NCI-H2107 treated with DMSO at 0.1 percent for 48 hours (cell line): Measurements from ENCODE around the gene SBK2.
A peak's percentile ranks its signal among the peaks of the same experiment; 100 is the strongest.
"Not testable (repeated sequence)": the region's sequence is repeated elsewhere in the genome, so short reads cannot be mapped to it uniquely, and the experiment has no call there.

Experiments used
- DNase-seq: peaks from one replicate; lab custom pipeline; 2025; ENCODE audit not compliant: unreplicated experiment; lab: John Stamatoyannopoulos, UW

SBK2 gene

GRCh38 chr19:55536366-55536765 is 567 bp downstream of the SBK2 start:
- no peak for DNase-seq

- no peak for DNase-seq
Measured at GRCh38 chr19:55535965-55536350, 975 bp downstream of the SBK2 start.

- no peak for DNase-seq
Measured at GRCh38 chr19:55535173-55535964, 1.6 kb downstream of the SBK2 start.

GRCh38 chr19:55534280-55534679 is 2.7 kb downstream of the SBK2 start:
- not testable (repeated sequence) for DNase-seq

GRCh38 chr19:55530996-55531395 is 5.9 kb downstream of the SBK2 start:
- DNase-seq = no peak

- DNase-seq = no peak
Measured at GRCh38 chr19:55529636-55530234, 7.2 kb downstream of the SBK2 start.

GRCh38 chr19:55528030-55528803 is 8.7 kb downstream of the SBK2 start:
- peak; percentile 51 for DNase-seq

- no peak for DNase-seq
Measured at GRCh38 chr19:55527197-55528029, 9.5 kb downstream of the SBK2 start.

GRCh38 chr19:55526216-55527196 is 10.4 kb downstream of the SBK2 start:
- DNase-seq = peak; percentile 44

GRCh38 chr19:55525289-55526101 is 11.4 kb downstream of the SBK2 start:
- no peak for DNase-seq

GRCh38 chr19:55520691-55521292 is 16.1 kb downstream of the SBK2 start:
- DNase-seq = no peak

- DNase-seq = no peak
Measured at GRCh38 chr19:55519451-55520311, 17.3 kb downstream of the SBK2 start.

- DNase-seq = peak; percentile 64
Measured at GRCh38 chr19:55516878-55517620, 19.9 kb downstream of the SBK2 start.

- no peak for DNase-seq
Measured at GRCh38 chr19:55508120-55508519, 28.8 kb downstream of the SBK2 start.

GRCh38 chr19:55504981-55505380 is 32.0 kb downstream of the SBK2 start:
- DNase-seq = no peak

GRCh38 chr19:55504252-55504603 is 32.7 kb downstream of the SBK2 start:
- DNase-seq = no peak
